WTC11 (cell line): Measurements from ENCODE around the gene TRPM4. TPM values are rescaled to one million over a fixed set of nuclear protein-coding genes. Genes with fewer than 3 reads are reported as not detected.
A peak's percentile ranks its signal among the peaks of the same experiment; 100 is the strongest.

Experiments used
- ATAC-seq: fragments of 200-7000 bp; cut with Tn5 transposase; 2 replicates; pipeline ENCODE4 v1.10.0; 2021; ENCODE audit warnings: mild to moderate bottlenecking, moderate library complexity
- CTCF ChIA-PET: fragments of 300-600 bp; sonication (Branson Sonifier 250); formaldehyde crosslinking; loops from one replicate; lab custom pipeline; 2021; ENCODE audit warnings: antibody characterized with exemption; lab: Charles Lee
- POLR2A ChIA-PET: fragments of 350-600 bp; sonication (Branson Sonifier 250); formaldehyde crosslinking; loops from one replicate; lab custom pipeline; 2021; ENCODE audit warnings: antibody characterized with exemption; lab: Charles Lee
- DNase-seq: peaks from one replicate; pipeline ENCODE4 v3.0.0; 2021; ENCODE audit warnings: low spot score
- H3K27ac Mint-ChIP-seq: 2 replicates; pipeline ENCODE4 v1.8.0; 2021; ENCODE audit warnings: mixed read lengths
- H3K27me3 Mint-ChIP-seq: 2 replicates; pipeline ENCODE4 v1.8.0; 2021; ENCODE audit warnings: low read depth, mild to moderate bottlenecking, moderate library complexity, mixed read lengths
- H3K36me3 Mint-ChIP-seq: 2 replicates; pipeline ENCODE4 v1.8.0; 2021; ENCODE audit warnings: mixed read lengths
- H3K4me1 Mint-ChIP-seq: 2 replicates; pipeline ENCODE4 v1.8.0; 2022; ENCODE audit warnings: mixed read lengths
- H3K4me3 Mint-ChIP-seq: 2 replicates; pipeline ENCODE4 v1.8.0; 2021; ENCODE audit warnings: mild to moderate bottlenecking, moderate library complexity, mixed read lengths
- H3K9me3 Mint-ChIP-seq: 2 replicates; pipeline ENCODE4 v1.8.0; 2021; ENCODE audit warnings: mixed read lengths
- CBFB ChIP-seq: sonication (generic); formaldehyde crosslinking; IDR thresholded peaks from 2 replicates; pipeline ENCODE4 v1.8.1; 2022; ENCODE audit warnings: mild to moderate bottlenecking, low read depth, missing genetic modification reagents
- EMX1 ChIP-seq: fragments of 250-450 bp; sonication (Bioruptor Pico); IDR thresholded peaks from 2 replicates; pipeline ENCODE4 v1.8.0; 2021; ENCODE audit warnings: mild to moderate bottlenecking
- JAZF1 ChIP-seq: fragments of 250-450 bp; sonication (Bioruptor Pico); IDR thresholded peaks from 2 replicates; pipeline ENCODE4 v1.9.0; 2021; ENCODE audit warnings: moderate library complexity, mild to moderate bottlenecking, inconsistent platforms
- JUN ChIP-seq: sonication (generic); formaldehyde crosslinking; IDR thresholded peaks from 2 replicates; pipeline ENCODE4 v1.8.0; 2023; ENCODE audit warnings: mild to moderate bottlenecking, missing genetic modification reagents
- KAT7 ChIP-seq: sonication (generic); formaldehyde crosslinking; IDR thresholded peaks from 2 replicates; pipeline ENCODE4 v1.8.1; 2023; ENCODE audit warnings: missing genetic modification reagents, mild to moderate bottlenecking, borderline replicate concordance
- MXD4 ChIP-seq: fragments of 250-450 bp; sonication (Bioruptor Pico); IDR thresholded peaks from 2 replicates; pipeline ENCODE4 v1.8.0; 2021; ENCODE audit warnings: mild to moderate bottlenecking, moderate library complexity, borderline replicate concordance
- NFE2L1 ChIP-seq: sonication (generic); formaldehyde crosslinking; IDR thresholded peaks from 2 replicates; pipeline ENCODE4 v1.8.1; 2023; ENCODE audit warnings: missing genetic modification reagents
- PRRX2 ChIP-seq: fragments of 250-450 bp; sonication (Bioruptor Pico); IDR thresholded peaks from 2 replicates; pipeline ENCODE4 v1.8.0; 2021; ENCODE audit warnings: mild to moderate bottlenecking
- SMAD3 ChIP-seq: sonication (generic); formaldehyde crosslinking; IDR thresholded peaks from 2 replicates; pipeline ENCODE4 v1.8.0; 2022; ENCODE audit warnings: missing genetic modification reagents, mild to moderate bottlenecking, borderline replicate concordance
- SP1 ChIP-seq: sonication (generic); formaldehyde crosslinking; conservative IDR thresholded peaks from 2 replicates; pipeline ENCODE4 v1.8.1; 2022; ENCODE audit warnings: missing genetic modification reagents
- ZNF232 ChIP-seq: sonication (generic); formaldehyde crosslinking; IDR thresholded peaks from 2 replicates; pipeline ENCODE4 v1.8.0; 2022; ENCODE audit warnings: mild to moderate bottlenecking, missing genetic modification reagents
- ZNF396 ChIP-seq: fragments of 250-450 bp; sonication (Bioruptor Pico); IDR thresholded peaks from 2 replicates; pipeline ENCODE4 v1.8.0; 2021; ENCODE audit warnings: mild to moderate bottlenecking, moderate library complexity, borderline replicate concordance
- ZNF671 ChIP-seq: fragments of 250-450 bp; sonication (Bioruptor Pico); IDR thresholded peaks from 2 replicates; pipeline ENCODE4 v1.8.0; 2021; ENCODE audit warnings: mild to moderate bottlenecking
- total RNA-seq: library from RNA; stranded (reverse); gene quantifications from 3 replicates; pipeline ENCODE4 v1.2.3, GENCODE V29; 2021
- TF ChIP-seq, protein P1 (sequence below): sonication (generic); formaldehyde crosslinking; IDR thresholded peaks from 2 replicates; pipeline ENCODE4 v1.8.1; 2023; ENCODE audit warnings: mild to moderate bottlenecking, missing genetic modification reagents
- TF ChIP-seq, protein P2 (sequence below): sonication (generic); formaldehyde crosslinking; IDR thresholded peaks from 2 replicates; pipeline ENCODE4 v1.8.1; 2022; ENCODE audit warnings: low read depth, mild to moderate bottlenecking, moderate library complexity, missing genetic modification reagents, borderline replicate concordance
- TF ChIP-seq, protein P3 (sequence below): sonication (generic); formaldehyde crosslinking; IDR thresholded peaks from 2 replicates; pipeline ENCODE4 v1.8.1; 2022; ENCODE audit warnings: mild to moderate bottlenecking, missing genetic modification reagents, moderate library complexity, borderline replicate concordance
- TF ChIP-seq, protein P4 (sequence below): sonication (generic); formaldehyde crosslinking; IDR thresholded peaks from 2 replicates; pipeline ENCODE4 v1.8.1; 2023; ENCODE audit warnings: mild to moderate bottlenecking, missing genetic modification reagents, moderate library complexity
- TF ChIP-seq, protein P5 (sequence below): fragments of 250-450 bp; sonication (Bioruptor Pico); conservative IDR thresholded peaks from 2 replicates; pipeline ENCODE4 v1.9.0; 2021; ENCODE audit warnings: mild to moderate bottlenecking

Gene TRPM4
- total RNA-seq, 1 experiment from 2014 or later: 15.5 TPM

DNA sequence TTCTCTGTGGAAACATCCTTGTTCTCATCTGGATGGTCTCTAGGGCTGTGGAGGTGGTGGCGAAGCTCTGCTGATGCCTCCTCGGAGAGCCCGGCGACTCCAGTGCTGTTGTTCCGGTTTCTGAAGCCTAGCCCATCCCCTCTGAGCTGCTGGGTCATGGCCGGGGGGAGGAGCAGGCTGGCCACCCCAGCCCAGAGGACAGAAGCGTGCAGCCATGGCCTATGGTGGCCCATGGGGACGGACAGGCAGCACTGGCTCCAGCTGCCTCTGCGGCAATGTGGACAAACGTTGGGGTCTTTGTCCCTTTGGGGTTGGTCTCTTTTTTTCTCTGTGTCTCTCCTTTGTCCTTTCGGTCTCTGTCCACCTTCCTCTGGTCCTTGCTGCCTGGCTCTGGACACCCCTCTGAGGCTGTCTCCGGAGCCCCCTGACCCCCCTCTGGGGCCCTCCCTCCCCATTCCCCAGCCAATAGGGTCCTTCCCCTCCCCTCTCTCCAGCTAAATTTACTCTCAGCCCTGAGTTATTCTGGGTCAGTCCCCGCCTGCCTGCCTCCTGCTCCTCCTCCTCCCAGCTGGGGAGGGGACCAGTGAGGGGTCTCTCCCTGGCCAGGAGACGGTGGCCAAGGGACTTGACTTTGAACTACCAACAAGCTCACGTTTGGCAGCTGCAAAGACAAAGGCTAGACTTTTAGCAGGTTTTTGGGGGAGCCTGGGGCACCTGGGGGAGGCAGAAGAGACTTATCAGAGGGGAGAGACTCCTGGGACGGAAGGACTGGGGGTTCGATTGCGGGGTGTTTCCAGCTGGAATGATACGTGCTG is 2.4 kb upstream of the TRPM4 start, which contains the start of gene HRC:
Gene HRC, minus strand, starts transcription at position 392 of the 815 bp plus-strand sequence. Its CDS starts 159 bp downstream, at position 233.
- TF ChIP-seq JAZF1 (CRISPR knock-in tag): no peak
- TF ChIP-seq EMX1 (CRISPR knock-in tag): no peak
- TF ChIP-seq JUN (CRISPR knock-in tag): no peak
- TF ChIP-seq, protein P1, sequence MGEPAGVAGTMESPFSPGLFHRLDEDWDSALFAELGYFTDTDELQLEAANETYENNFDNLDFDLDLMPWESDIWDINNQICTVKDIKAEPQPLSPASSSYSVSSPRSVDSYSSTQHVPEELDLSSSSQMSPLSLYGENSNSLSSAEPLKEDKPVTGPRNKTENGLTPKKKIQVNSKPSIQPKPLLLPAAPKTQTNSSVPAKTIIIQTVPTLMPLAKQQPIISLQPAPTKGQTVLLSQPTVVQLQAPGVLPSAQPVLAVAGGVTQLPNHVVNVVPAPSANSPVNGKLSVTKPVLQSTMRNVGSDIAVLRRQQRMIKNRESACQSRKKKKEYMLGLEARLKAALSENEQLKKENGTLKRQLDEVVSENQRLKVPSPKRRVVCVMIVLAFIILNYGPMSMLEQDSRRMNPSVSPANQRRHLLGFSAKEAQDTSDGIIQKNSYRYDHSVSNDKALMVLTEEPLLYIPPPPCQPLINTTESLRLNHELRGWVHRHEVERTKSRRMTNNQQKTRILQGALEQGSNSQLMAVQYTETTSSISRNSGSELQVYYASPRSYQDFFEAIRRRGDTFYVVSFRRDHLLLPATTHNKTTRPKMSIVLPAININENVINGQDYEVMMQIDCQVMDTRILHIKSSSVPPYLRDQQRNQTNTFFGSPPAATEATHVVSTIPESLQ: no peak
- TF ChIP-seq SP1: no peak
- TF ChIP-seq CBFB: no peak
- TF ChIP-seq MXD4: no peak
- TF ChIP-seq SMAD3 (CRISPR knock-in tag): no peak
- TF ChIP-seq, protein P2, sequence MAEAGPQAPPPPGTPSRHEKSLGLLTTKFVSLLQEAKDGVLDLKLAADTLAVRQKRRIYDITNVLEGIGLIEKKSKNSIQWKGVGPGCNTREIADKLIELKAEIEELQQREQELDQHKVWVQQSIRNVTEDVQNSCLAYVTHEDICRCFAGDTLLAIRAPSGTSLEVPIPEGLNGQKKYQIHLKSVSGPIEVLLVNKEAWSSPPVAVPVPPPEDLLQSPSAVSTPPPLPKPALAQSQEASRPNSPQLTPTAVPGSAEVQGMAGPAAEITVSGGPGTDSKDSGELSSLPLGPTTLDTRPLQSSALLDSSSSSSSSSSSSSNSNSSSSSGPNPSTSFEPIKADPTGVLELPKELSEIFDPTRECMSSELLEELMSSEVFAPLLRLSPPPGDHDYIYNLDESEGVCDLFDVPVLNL: no peak
- no peak for TF ChIP-seq NFE2L1 (CRISPR knock-in tag)
- TF ChIP-seq, protein P3, sequence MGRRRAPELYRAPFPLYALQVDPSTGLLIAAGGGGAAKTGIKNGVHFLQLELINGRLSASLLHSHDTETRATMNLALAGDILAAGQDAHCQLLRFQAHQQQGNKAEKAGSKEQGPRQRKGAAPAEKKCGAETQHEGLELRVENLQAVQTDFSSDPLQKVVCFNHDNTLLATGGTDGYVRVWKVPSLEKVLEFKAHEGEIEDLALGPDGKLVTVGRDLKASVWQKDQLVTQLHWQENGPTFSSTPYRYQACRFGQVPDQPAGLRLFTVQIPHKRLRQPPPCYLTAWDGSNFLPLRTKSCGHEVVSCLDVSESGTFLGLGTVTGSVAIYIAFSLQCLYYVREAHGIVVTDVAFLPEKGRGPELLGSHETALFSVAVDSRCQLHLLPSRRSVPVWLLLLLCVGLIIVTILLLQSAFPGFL: no peak
- TF ChIP-seq ZNF396: no peak
- TF ChIP-seq, protein P4, sequence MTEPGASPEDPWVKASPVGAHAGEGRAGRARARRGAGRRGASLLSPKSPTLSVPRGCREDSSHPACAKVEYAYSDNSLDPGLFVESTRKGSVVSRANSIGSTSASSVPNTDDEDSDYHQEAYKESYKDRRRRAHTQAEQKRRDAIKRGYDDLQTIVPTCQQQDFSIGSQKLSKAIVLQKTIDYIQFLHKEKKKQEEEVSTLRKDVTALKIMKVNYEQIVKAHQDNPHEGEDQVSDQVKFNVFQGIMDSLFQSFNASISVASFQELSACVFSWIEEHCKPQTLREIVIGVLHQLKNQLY: no peak
- TF ChIP-seq KAT7 (CRISPR knock-in tag): no peak
- TF ChIP-seq ZNF232 (CRISPR knock-in tag): no peak
- no peak for TF ChIP-seq ZNF671
- TF ChIP-seq PRRX2 (CRISPR knock-in tag): no peak
- TF ChIP-seq, protein P5, sequence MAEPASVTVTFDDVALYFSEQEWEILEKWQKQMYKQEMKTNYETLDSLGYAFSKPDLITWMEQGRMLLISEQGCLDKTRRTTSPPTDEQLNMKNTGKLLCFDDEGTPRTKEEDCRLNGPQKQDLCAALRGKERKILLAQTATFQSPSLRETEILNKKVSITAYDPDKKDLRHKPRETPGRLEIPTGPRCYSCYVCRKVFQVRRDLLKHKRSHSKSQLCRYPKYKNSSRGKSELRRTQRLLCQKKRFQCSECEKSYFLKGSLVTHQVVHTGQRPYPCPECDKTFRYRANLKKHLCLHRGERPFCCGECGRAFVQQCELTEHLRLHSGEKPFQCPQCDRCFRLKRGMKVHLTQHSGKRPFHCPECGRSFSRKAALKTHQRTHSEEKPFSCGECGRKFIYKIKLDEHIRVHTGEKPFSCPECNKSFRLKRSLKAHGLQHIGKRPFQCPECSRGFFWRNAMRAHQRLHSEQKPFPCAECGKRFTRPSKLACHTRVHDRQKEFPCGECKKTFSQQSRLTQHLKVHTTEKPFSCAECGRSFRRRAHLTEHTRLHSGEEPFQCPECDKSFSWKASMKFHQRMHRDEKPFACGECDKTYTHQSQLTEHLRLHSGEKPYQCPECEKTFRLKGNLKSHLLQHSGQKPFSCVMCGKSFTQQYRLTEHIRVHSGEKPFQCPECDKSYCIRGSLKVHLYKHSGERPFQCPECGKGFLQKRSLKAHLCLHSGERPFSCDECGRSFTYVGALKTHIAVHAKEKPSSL (CRISPR knock-in tag): no peak
- ChIA-PET CTCF (interaction anchor here (0.6 to 1.9 kb wide), 10 partner anchors 9 to 70 kb away, joined by 3 to 12 read pairs (median 5); partner anchors contain the start of gene LIN7B), POLR2A (interaction anchor here (0.6 to 0.8 kb wide), 3 partner anchors 10 to 348 kb away, joined by 3 to 6 read pairs (median 3); no protein-coding TSS in a partner anchor)
- no peak for ATAC-seq
- H3K27me3 Mint-ChIP-seq: peaks cover 76% of the 10 kb centered on the region
- H3K9me3 Mint-ChIP-seq: peaks cover 14% of the 10 kb centered on the region
- peak within 1 kb of the TSS; percentile 51 for H3K4me3 Mint-ChIP-seq
- DNase-seq: no peak
- H3K27ac Mint-ChIP-seq: no peak within 1 kb of the TSS; the same call in 1 of the 2 replicates
- H3K4me1 Mint-ChIP-seq: peaks cover 32% of the 10 kb centered on the region
- peaks cover 9% of the 10 kb centered on the region; the same call in 1 of the 2 replicates for H3K36me3 Mint-ChIP-seq
